Activated T-helper 17 cell treated with anti-CD3 and anti-CD28 coated beads, Interleukin-2, amount 50 U/mL, for 72 hours (primary cell): ENCODE measurements around the gene HCN1. TPM values are rescaled to one million over a fixed set of nuclear protein-coding genes. Genes with fewer than 3 reads are reported as not detected.
"Not testable (repeated sequence)": the region's sequence is repeated elsewhere in the genome, so short reads cannot be mapped to it uniquely, and the experiment has no call there.

Source experiments
- ATAC-seq: fragments of 150-1000 bp; cut with Tn5 transposase; replicated peaks from 2 replicates; pipeline ENCODE4 v1.10.0; 2021; ENCODE audit warnings: mild to moderate bottlenecking, moderate library complexity
- H3K27ac Mint-ChIP-seq: one replicate; pipeline ENCODE4 v1.8.0; 2022; ENCODE audit warnings: mixed read lengths
- H3K27me3 Mint-ChIP-seq: one replicate; pipeline ENCODE4 v1.8.0; 2022; ENCODE audit warnings: mixed read lengths
- H3K36me3 Mint-ChIP-seq: one replicate; pipeline ENCODE4 v1.8.0; 2022; ENCODE audit warnings: low read depth, mild to moderate bottlenecking, mixed read lengths
- H3K4me1 Mint-ChIP-seq: one replicate; pipeline ENCODE4 v1.8.0; 2022; ENCODE audit warnings: mixed read lengths
- H3K4me3 Mint-ChIP-seq: one replicate; pipeline ENCODE4 v1.8.0; 2022; ENCODE audit warnings: mild to moderate bottlenecking, mixed read lengths
- H3K9me3 Mint-ChIP-seq: one replicate; pipeline ENCODE4 v1.8.0; 2022; ENCODE audit warnings: mixed read lengths
- total RNA-seq, 2 donors: library from RNA; stranded (reverse); gene quantifications; one replicate each; pipeline ENCODE4 v1.2.3, GENCODE V29; 2022

The HCN1 gene
- total RNA-seq, 2 donors from 2014 or later, result not detected

DNA sequence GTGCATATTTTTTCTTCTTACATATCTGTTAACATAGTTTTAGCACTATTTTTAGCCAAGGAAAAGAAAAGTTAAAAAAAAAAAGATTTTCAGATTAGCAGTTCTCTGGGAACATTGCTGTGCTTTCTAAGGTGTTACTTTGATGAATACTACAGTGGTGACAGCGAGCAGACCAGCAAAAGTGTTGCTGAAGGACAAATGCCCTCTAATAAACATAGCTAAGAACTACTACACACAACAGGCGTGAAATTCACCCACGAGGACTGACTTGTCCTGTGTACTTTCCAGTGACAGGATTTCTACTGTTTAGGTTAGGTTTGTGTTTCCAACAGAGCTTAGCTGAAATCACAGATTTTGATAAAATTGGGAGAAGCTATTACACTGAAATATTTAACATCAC is 153.8 kb downstream of the HCN1 start:
- Mint-ChIP-seq H3K4me1 (no peaks in the 10 kb centered on the region), H3K4me3 (no peak overlapping the region), H3K27me3 (no peaks in the 10 kb centered on the region), H3K27ac (no peak overlapping the region), H3K36me3 (no peaks in the 10 kb centered on the region), H3K9me3 (peaks cover 22% of the 10 kb centered on the region)
- ATAC-seq, result no peak

DNA sequence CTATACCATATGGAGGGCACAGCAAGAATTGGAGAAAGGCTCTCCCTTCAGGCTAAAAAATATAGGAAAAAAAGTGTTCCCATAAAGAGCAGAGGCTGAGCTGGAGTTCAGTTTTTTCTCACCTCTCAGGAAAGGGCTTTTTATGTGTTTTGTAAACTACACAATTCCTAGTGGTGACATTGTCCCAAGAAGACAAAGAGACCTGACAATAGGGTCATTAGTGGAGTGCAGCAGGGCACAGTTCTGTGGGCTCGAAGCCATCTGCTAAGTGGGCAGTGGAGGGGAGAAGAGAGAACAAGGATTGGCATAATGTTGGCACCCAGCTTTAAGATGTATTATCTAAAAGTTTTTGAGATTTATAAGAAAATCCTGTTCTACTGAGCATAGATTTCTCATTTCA is 162.5 kb downstream of the HCN1 start:
- H3K4me1 Mint-ChIP-seq, result no peaks in the 10 kb centered on the region
- H3K27me3 Mint-ChIP-seq, result no peaks in the 10 kb centered on the region
- H3K36me3 Mint-ChIP-seq, result no peaks in the 10 kb centered on the region
- ATAC-seq, result no peak
- H3K27ac Mint-ChIP-seq, result no peak overlapping the region
- H3K4me3 Mint-ChIP-seq, result no peak overlapping the region
- peaks cover 21% of the 10 kb centered on the region for H3K9me3 Mint-ChIP-seq

DNA sequence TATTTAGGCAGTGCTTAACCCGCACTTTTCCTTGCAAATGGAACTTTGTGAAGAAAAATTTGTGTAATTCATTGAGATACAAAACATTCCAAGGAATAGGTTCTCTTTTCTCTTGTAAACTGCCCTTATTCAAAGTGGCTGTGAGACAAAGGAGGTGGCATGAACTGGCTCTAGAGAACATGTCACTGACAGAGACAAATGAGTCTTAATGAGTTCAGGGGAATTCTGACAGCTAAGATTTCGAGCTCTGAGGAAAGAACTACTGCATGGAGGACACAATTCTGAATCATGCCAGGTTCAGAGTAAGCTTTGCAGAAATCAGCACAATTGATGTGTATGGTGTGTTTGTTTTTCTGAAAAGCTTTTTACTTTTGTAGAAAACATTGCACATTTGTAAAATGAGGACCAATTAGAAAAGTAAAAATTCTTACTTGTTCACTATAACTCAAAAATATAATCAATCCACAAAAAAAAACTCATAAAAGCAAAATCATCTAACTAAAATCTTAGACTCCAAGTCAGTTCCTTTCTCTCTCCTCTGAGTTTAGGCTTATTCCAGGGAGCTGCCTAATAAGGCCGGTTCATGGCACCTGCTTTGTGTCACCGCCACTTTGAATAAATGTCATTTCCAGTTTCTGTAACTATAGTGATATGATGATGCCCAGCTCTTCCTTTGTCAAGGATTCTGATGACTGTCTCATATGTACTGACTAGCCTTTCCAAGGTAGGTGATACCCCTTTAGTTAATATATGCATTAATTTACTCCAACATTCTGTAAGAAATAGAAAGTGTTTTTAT is 163.2 kb downstream of the HCN1 start:
- H3K27me3 Mint-ChIP-seq, result no peaks in the 10 kb centered on the region
- no peaks in the 10 kb centered on the region for H3K4me1 Mint-ChIP-seq
- H3K36me3 Mint-ChIP-seq, result no peaks in the 10 kb centered on the region
- no peak overlapping the region for H3K4me3 Mint-ChIP-seq
- no peak overlapping the region for H3K27ac Mint-ChIP-seq
- ATAC-seq, result no peak
- peaks cover 17% of the 10 kb centered on the region for H3K9me3 Mint-ChIP-seq

DNA sequence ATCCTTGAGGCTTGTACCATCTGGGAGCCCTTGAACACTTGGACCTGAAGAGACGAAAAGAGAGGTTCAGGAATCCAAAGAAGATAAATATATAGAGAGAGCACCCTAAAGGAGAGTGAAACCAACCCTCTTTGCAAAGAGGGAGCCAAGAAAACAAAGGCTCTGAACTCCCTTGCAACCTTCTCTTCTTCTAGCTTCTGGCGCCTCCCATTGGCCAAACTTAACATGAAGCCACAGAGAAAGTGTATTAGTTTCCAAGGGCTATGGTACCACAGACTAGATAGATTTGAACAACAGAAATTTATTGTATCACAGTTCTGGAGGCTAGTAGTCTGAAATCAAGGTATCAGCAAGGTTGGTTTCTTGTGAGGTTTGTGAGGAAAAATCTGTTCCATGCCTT is 175.1 kb downstream of the HCN1 start:
- H3K9me3 Mint-ChIP-seq, result peaks cover 5% of the 10 kb centered on the region
- ATAC-seq, result no peak
- H3K27me3 Mint-ChIP-seq, result no peaks in the 10 kb centered on the region
- no peaks in the 10 kb centered on the region for H3K4me1 Mint-ChIP-seq
- no peak overlapping the region for H3K27ac Mint-ChIP-seq
- H3K36me3 Mint-ChIP-seq, result no peaks in the 10 kb centered on the region
- no peak overlapping the region for H3K4me3 Mint-ChIP-seq

DNA sequence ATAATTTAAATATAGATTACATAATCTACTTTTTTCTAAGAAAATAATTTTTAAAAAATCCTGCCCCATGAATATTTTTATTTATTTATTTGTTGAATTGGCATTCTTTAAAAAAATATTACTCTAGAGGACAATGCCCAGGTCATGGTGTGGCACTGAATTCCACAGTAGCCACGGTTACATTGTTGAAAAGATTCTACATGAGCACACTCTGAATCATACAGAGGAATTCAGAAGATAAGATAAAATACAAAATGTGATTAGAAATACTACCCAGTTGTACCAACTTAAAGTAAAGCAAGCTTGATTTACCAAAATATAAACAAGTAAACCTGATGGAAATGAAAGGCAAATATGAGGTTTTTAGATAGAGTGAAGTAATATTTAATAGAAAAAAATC is 183.7 kb downstream of the HCN1 start:
- ATAC-seq, result no peak
- no peaks in the 10 kb centered on the region for H3K36me3 Mint-ChIP-seq
- no peak overlapping the region for H3K27ac Mint-ChIP-seq
- peaks cover 10% of the 10 kb centered on the region for H3K9me3 Mint-ChIP-seq
- H3K27me3 Mint-ChIP-seq, result no peaks in the 10 kb centered on the region
- H3K4me3 Mint-ChIP-seq, result no peak overlapping the region
- H3K4me1 Mint-ChIP-seq, result no peaks in the 10 kb centered on the region

DNA sequence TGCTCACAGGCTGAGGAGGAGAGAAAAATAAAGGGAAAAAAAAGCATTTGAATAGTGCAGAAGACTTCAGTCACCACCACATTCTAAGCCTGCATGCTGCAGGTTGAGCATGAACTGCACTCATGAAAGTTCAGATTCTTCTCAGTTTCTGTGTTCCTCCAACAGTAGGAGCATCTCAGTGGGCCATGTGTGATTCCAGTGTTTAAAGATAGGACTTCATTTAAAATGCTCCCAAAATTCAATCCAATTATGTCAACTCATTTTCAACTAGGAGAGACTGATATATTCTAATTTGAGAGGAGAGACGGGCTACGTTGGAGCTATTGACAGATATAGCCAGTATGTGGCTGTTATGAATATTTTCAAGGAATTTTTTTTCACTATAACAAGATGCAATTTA is 186.8 kb downstream of the HCN1 start:
- Mint-ChIP-seq H3K9me3 (peaks cover 7% of the 10 kb centered on the region), H3K27me3 (no peaks in the 10 kb centered on the region), H3K27ac (no peak overlapping the region), H3K4me1 (no peaks in the 10 kb centered on the region), H3K4me3 (no peak overlapping the region), H3K36me3 (no peaks in the 10 kb centered on the region)
- no peak for ATAC-seq

DNA sequence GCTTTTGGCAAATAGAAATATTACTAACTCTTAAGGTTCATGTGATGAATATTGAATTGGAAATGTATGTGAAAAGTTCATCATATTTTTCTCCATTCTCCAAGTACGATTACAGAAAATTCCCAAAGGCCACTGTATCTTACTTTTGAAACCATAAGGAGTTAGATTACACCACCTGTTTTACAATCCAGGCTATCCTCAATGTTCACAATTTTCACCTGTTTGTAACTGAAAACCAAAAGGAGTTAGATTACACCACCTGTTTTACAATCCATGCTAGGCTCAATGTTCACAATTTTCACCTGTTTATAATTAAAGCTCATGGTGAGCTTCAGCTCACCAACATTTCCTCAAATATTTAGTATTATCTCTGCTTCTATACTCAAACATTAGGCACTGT is 188.0 kb downstream of the HCN1 start:
- H3K4me1 Mint-ChIP-seq, result no peaks in the 10 kb centered on the region
- H3K27me3 Mint-ChIP-seq, result no peaks in the 10 kb centered on the region
- H3K9me3 Mint-ChIP-seq, result peaks cover 9% of the 10 kb centered on the region
- no peak overlapping the region for H3K4me3 Mint-ChIP-seq
- no peak overlapping the region for H3K27ac Mint-ChIP-seq
- H3K36me3 Mint-ChIP-seq, result no peaks in the 10 kb centered on the region
- ATAC-seq, result no peak

DNA sequence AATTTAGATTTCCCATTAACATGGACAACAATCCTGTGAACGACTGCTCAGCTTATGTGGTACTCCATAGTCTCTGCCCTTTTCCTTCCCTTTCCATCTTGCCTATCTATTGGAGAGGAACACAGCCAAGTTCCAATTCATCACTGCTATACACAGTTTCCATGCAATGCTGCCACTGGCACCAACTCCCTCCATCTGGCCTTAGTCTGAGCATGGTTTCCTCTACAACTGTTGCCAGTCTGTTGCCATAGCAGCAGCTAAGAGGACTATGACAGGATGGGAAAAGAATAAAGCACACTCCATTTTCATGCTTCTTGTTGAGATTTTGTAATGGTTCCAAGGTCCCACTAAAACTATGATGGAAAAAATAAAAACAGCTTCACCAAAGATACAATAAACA is 189.0 kb downstream of the HCN1 start:
- H3K27ac Mint-ChIP-seq, result no peak overlapping the region
- peaks cover 11% of the 10 kb centered on the region for H3K9me3 Mint-ChIP-seq
- no peak overlapping the region for H3K4me3 Mint-ChIP-seq
- H3K36me3 Mint-ChIP-seq, result no peaks in the 10 kb centered on the region
- H3K4me1 Mint-ChIP-seq, result no peaks in the 10 kb centered on the region
- ATAC-seq, result no peak
- H3K27me3 Mint-ChIP-seq, result no peaks in the 10 kb centered on the region

DNA sequence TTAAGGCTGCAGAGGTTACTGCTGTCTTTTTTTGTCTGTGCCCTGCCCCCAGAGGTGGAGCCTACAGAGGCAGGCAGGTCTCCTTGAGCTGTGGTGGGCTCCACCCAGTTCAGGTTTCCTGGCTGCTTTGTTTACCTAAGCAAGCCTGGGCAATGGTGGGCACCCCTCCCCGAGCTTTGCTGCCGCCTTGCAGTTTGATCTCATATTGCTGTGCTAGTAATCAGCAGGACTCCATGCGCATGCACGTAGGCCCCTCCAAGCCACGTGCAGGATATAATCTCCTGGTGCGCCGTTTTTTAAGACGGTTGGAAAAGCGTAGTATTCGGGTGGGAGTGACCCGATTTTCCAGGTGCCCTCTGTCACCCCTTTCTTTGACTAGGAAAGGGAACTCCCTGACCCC is 197.2 kb downstream of the HCN1 start:
- not testable (repeated sequence) for ATAC-seq, H3K27ac Mint-ChIP-seq, H3K27me3 Mint-ChIP-seq, H3K4me1 Mint-ChIP-seq, H3K9me3 Mint-ChIP-seq, H3K36me3 Mint-ChIP-seq, H3K4me3 Mint-ChIP-seq

DNA sequence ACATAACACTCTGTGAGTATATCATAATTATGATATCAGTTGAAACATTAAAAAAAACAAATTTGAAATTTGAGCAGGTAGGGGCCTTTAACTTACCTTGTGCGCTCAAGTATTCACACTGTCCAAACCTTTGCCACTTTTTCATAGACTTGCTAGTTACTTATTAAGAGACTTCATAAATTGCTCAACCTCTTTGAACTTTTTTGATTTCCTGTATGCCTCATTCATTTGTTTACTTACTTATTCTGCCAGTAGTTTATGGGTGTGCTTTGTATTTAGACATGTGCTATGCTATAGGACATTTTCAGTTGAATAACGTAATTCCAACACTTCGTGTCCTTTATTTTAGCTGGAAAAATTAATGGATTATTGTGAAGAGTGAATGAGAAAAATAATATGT is 204.8 kb downstream of the HCN1 start:
- Mint-ChIP-seq H3K4me1 (no peaks in the 10 kb centered on the region), H3K27ac (no peak overlapping the region), H3K9me3 (peaks cover 11% of the 10 kb centered on the region), H3K4me3 (no peak overlapping the region), H3K27me3 (no peaks in the 10 kb centered on the region), H3K36me3 (no peaks in the 10 kb centered on the region)
- ATAC-seq, result no peak

DNA sequence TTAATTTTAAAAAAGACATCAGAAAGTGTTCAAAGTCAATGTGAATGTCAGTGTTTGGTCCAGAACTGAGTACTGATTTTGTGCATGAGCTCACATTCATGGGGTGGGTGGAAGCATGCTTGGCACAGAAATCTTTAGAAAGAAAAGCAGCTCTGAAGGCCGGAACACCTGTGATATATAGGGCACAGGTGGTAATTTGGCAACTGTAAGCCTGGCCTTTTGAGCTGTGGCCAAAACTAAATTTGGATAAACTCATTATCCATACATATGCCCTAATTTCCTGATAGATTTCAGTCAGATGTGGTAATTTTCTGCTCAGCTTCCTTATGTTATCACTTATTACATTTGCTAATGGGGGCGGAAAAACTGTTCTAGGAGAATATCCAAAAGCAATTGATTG is 211.4 kb downstream of the HCN1 start:
- Mint-ChIP-seq H3K27me3 (no peaks in the 10 kb centered on the region), H3K9me3 (peaks cover 21% of the 10 kb centered on the region), H3K36me3 (no peaks in the 10 kb centered on the region), H3K4me3 (no peak overlapping the region), H3K4me1 (no peaks in the 10 kb centered on the region), H3K27ac (no peak overlapping the region)
- ATAC-seq, result no peak

DNA sequence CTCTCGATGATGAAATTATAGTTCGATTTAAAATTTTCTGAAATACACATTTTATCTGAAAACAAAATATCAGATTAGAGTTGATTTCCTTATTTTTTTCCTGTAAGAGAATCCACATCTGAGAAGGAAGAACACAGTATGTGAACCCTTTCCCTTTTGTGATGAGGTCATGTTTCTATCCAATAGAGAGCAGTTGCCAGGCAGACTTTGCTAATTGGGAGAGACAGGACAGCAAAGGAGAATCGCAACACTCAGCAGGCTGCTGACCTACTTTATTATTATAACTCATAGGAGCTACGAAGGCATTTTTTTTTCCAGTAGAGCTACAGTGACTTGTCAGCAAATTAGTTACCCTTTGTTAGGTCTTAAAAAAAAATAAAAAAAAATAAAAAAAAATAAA is 242.1 kb downstream of the HCN1 start:
- Mint-ChIP-seq H3K27me3 (no peaks in the 10 kb centered on the region), H3K9me3 (peaks cover 5% of the 10 kb centered on the region), H3K4me1 (no peaks in the 10 kb centered on the region), H3K27ac (no peak overlapping the region), H3K36me3 (no peaks in the 10 kb centered on the region), H3K4me3 (no peak overlapping the region)
- no peak for ATAC-seq

DNA sequence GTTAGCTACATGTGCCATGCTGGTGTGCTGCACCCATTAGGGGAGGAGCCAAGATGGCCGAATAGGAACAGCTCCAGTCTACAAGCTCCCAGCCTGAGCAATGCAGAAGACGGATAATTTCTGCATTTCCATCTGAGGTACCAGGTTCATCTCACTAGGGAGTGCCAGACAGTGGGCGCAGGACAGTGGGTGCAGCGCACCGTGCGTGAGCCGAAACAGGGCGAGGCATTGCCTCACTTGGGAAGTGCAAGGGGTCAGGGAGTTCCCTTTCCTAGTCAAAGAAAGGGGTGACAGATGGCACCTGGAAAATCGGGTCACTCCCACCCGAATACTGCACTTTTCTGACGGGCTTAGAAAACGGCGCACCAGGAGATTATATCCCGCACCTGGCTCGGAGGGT is 251.3 kb downstream of the HCN1 start:
- not testable (repeated sequence) for H3K4me3 Mint-ChIP-seq

DNA sequence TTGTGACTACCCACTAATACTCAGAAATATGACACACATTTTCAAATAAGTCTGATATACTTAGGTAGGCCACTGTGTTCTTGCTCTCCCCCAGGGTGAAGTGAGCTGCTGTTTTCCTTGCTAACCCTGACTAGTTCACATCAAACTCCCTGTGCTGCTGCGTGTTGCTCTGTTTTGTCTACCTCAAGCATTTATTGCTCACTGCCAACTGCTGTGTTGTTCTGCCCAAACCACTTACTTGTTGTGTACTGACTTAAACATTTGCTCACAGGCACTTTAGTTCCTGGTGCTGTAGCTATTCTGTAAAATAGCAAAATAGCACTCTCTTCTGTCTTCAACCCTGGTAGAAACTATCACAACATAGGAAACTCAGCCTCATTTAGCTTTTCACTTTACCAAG is 255.7 kb downstream of the HCN1 start:
- Mint-ChIP-seq H3K36me3 (no peaks in the 10 kb centered on the region), H3K4me3 (no peak overlapping the region), H3K9me3 (peaks cover 15% of the 10 kb centered on the region), H3K27me3 (no peaks in the 10 kb centered on the region), H3K27ac (no peak overlapping the region), H3K4me1 (no peaks in the 10 kb centered on the region)
- no peak for ATAC-seq

More for the DNA sequence above, 251.3 kb downstream of the HCN1 start:
- not testable (repeated sequence) for H3K27me3 Mint-ChIP-seq, ATAC-seq, H3K36me3 Mint-ChIP-seq, H3K4me1 Mint-ChIP-seq, H3K27ac Mint-ChIP-seq
- peaks cover 15% of the 10 kb centered on the region for H3K9me3 Mint-ChIP-seq

DNA sequence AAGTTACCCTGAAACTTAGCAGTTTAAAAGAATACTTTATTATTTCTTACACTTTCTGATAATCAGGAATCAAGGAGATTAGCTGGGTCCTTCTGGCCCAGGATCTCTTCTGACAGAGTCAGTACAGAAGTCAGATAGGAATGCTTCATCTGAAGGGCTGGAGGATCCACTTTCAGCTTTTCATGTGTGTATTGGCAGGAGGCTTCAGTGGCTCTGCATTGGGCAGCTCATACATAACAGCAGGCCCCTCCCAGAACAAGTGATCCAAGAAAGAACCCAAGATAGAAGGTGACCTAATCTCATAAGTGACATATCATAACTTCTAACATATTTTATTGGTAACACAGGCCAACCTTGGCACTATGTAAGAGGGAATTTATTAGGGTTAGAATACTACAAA is 258.4 kb downstream of the HCN1 start:
- no peak for ATAC-seq
- Mint-ChIP-seq H3K4me1 (no peaks in the 10 kb centered on the region), H3K27me3 (no peaks in the 10 kb centered on the region), H3K9me3 (peaks cover 20% of the 10 kb centered on the region), H3K36me3 (no peaks in the 10 kb centered on the region), H3K27ac (no peak overlapping the region), H3K4me3 (no peak overlapping the region)
